Mucosa of gallbladder (tissue), 1 donor: Measurements from ENCODE around the gene COL4A5. TPM values are rescaled to one million over a fixed set of nuclear protein-coding genes. Genes with fewer than 3 reads are reported as not detected.

ENCODE experiments used
- DNase-seq: peaks from one replicate; pipeline ENCODE4 v3.0.0-alpha.2; 2020; ENCODE audit warnings: low spot score
- total RNA-seq: library from RNA; stranded (reverse); gene quantifications from one replicate; pipeline ENCODE4 v1.2.1, GENCODE V29; 2021
- donor health status: DM: no; HTN: no; CAD: no.

Gene COL4A5
- total RNA-seq, 1 donor from 2014 or later: 98.8 TPM

- DNase-seq: no peak
Observed at GRCh38 chrX:108640817-108641216, 201.2 kb downstream of the COL4A5 start.

- DNase-seq: no peak
Observed at GRCh38 chrX:108641589-108642272, 202.1 kb downstream of the COL4A5 start.

- no peak for DNase-seq
Observed at GRCh38 chrX:108642273-108642628, 202.6 kb downstream of the COL4A5 start.

GRCh38 chrX:108664701-108665100 lies 225.1 kb downstream of the COL4A5 start:
- no peak for DNase-seq

- no peak for DNase-seq
Observed at GRCh38 chrX:108666101-108666500, 226.5 kb downstream of the COL4A5 start.

GRCh38 chrX:108671526-108671925 lies 231.9 kb downstream of the COL4A5 start:
- no peak for DNase-seq

- DNase-seq: no peak
Observed at GRCh38 chrX:108696690-108697089, 257.1 kb downstream of the COL4A5 start.

GRCh38 chrX:108699368-108699767 lies 259.7 kb downstream of the COL4A5 start:
- DNase-seq: no peak

- no peak for DNase-seq
Observed at GRCh38 chrX:108701633-108702032, 262.0 kb downstream of the COL4A5 start.

GRCh38 chrX:108702530-108702929 lies 262.9 kb downstream of the COL4A5 start:
- DNase-seq: no peak

- no peak for DNase-seq
Observed at GRCh38 chrX:108704839-108705238, 265.2 kb downstream of the COL4A5 start.

- DNase-seq: no peak
Observed at GRCh38 chrX:108712886-108713285, 273.2 kb downstream of the COL4A5 start.

- DNase-seq: no peak
Observed at GRCh38 chrX:108722561-108722960, 282.9 kb downstream of the COL4A5 start.

GRCh38 chrX:108726748-108727147 lies 287.1 kb downstream of the COL4A5 start:
- no peak for DNase-seq

GRCh38 chrX:108731153-108731552 lies 291.5 kb downstream of the COL4A5 start:
- DNase-seq: no peak

GRCh38 chrX:108732630-108733321 lies 293.1 kb downstream of the COL4A5 start:
- DNase-seq: no peak

- DNase-seq: no peak
Observed at GRCh38 chrX:108734426-108734825, 294.8 kb downstream of the COL4A5 start.

GRCh38 chrX:108735091-108735678 lies 295.5 kb downstream of the COL4A5 start:
- no peak for DNase-seq

GRCh38 chrX:108735679-108736508 lies 296.3 kb downstream of the COL4A5 start:
- no peak for DNase-seq

GRCh38 chrX:108736509-108737479 lies 297.2 kb downstream of the COL4A5 start, which contains the start of gene IRS4:
Gene IRS4 (minus strand): TSS chrX:108736563.
- DNase-seq: no peak

GRCh38 chrX:108737754-108738153 lies 298.1 kb downstream of the COL4A5 start:
- no peak for DNase-seq
